Lung (tissue), 12 donors: ENCODE results near the gene HSP90B1. TPM values are rescaled to one million over a fixed set of nuclear protein-coding genes. Genes with fewer than 3 reads are reported as not detected.

Experiments used
- ATAC-seq: fragments of 200-7000 bp; cut with Tn5 transposase; one replicate; pipeline ENCODE4 v1.9.1; 2020; ENCODE audit warnings: moderate number of reproducible peaks; ENCODE audit not compliant: insufficient read depth, low FRiP score
- DNase-seq, 3 donors: peaks; one replicate each; pipeline ENCODE4 v3.0.0-alpha.2; 2013 to 2017
- H3K27ac ChIP-seq, 2 donors: one replicate each; pipeline ENCODE4 v1.5.1; 2013; ENCODE audit warnings: mild to moderate bottlenecking in 2 of 2, moderate library complexity in 2 of 2, control low read depth in 1 of 2, inconsistent platforms in 1 of 2, low read depth in 1 of 2, low read length in 1 of 2
- H3K27me3 ChIP-seq, 3 donors: one replicate each; pipeline ENCODE4 v1.5.1; 2013; ENCODE audit warnings: low read length in 2 of 3; ENCODE audit not compliant: control insufficient read depth in 3 of 3, insufficient read depth in 3 of 3
- H3K36me3 ChIP-seq, 4 donors: one replicate each; pipeline ENCODE4 v1.5.1; 2013; ENCODE audit warnings: low read length in 4 of 4, mild to moderate bottlenecking in 1 of 4, moderate library complexity in 1 of 4; ENCODE audit not compliant: control insufficient read depth in 4 of 4, insufficient read depth in 4 of 4
- H3K4me1 ChIP-seq, 5 donors: one replicate each; pipeline ENCODE4 v1.5.1; 2013; ENCODE audit warnings: low read length in 5 of 5, mild to moderate bottlenecking in 2 of 5, moderate library complexity in 1 of 5; ENCODE audit not compliant: control insufficient read depth in 5 of 5, insufficient read depth in 5 of 5
- H3K4me3 ChIP-seq: one replicate; pipeline ENCODE4 v1.5.1; 2013; ENCODE audit warnings: mild to moderate bottlenecking, control low read depth, moderate library complexity
- H3K9ac ChIP-seq, 2 donors: one replicate each; pipeline ENCODE4 v1.5.1; 2013; ENCODE audit warnings: low read length in 2 of 2, control low read depth in 1 of 2; ENCODE audit not compliant: insufficient read depth in 1 of 2
- H3K9me3 ChIP-seq, 4 donors: one replicate each; pipeline ENCODE4 v1.5.1; 2013; ENCODE audit warnings: low read length in 3 of 4, mild to moderate bottlenecking in 1 of 4, moderate library complexity in 1 of 4; ENCODE audit not compliant: control insufficient read depth in 4 of 4, insufficient read depth in 3 of 4
- CTCF ChIP-seq: IDR thresholded peaks from 2 replicates; pipeline ENCODE4 v1.5.1; 2012; ENCODE audit warnings: mild to moderate bottlenecking; ENCODE audit errors: control extremely low read depth, extremely low read depth
- WGBS, 2 donors: extraction: QIAGEN DNeasy Blood & Tissue Kit; methylation state at CpG; one replicate each; pipeline ENCODE4 v1.1.7; 2013; 5-methylcytosine and 5-hydroxymethylcytosine counted together
- polyA plus RNA-seq, 2 donors: library from polyadenylated mRNA; stranded (reverse); fragments of 200-250 nt; gene quantifications; one replicate each; pipeline ENCODE4 v1.2.1, GENCODE V29; 2013
- total RNA-seq, 2 donors: library from RNA; depleted of rRNA in 1 of 2; stranded (reverse); fragments of >200 nt in 1 of 2; gene quantifications; one replicate each; pipeline ENCODE4 v1.2.1, GENCODE V29; 2014 to 2021
- donor health status: control.
- donor health status: control.
- donor health status: Bipolar disorder and iron deficiency.
- donor health status: healthy.
- donor health status: DM: yes; HTN: yes; CAD: no.

HSP90B1 gene
- total and polyA plus RNA-seq, 4 donors, result 390 to 781 (median 628) TPM

- Histone ChIP-seq H3K27me3 (no peaks in the 10 kb centered on the region), H3K36me3 (no peaks in the 10 kb centered on the region), H3K9ac (no peak overlapping the region), H3K9me3 (no peaks in the 10 kb centered on the region), H3K4me1 (no peaks in the 10 kb centered on the region), H3K27ac (no peak overlapping the region), H3K4me3 (no peak overlapping the region)
- no peak for DNase-seq
- no peak for ATAC-seq
- TF ChIP-seq CTCF, result no peak
- 56 to 69% methylated on average over 4 of the region's 4 CpGs for WGBS, 2 donors
Observed at GRCh38 chr12:103886195-103886797, 43.9 kb upstream of the HSP90B1 start.

GRCh38 chr12:103887738-103888137, 42.5 kb upstream of the HSP90B1 start:
- Histone ChIP-seq H3K4me1 (no peaks in the 10 kb centered on the region), H3K9ac (no peak overlapping the region), H3K36me3 (no peaks in the 10 kb centered on the region), H3K9me3 (peaks cover 0 to 2% (median 0%) of the 10 kb centered on the region in 4 donors), H3K27me3 (no peaks in the 10 kb centered on the region), H3K27ac (no peak overlapping the region), H3K4me3 (no peak overlapping the region)
- ATAC-seq (no peak), DNase-seq (no peak)
- TF ChIP-seq CTCF, result no peak
- 68 to 82% methylated on average over 1 of the region's 1 CpG for WGBS, 2 donors

GRCh38 chr12:103897316-103897715, 32.9 kb upstream of the HSP90B1 start:
- 70 to 73% methylated on average over 3 of the region's 3 CpGs for WGBS, 2 donors
- no peaks in the 10 kb centered on the region for H3K27me3 ChIP-seq
- ATAC-seq, result no peak

More at GRCh38 chr12:103897316-103897715, 32.9 kb upstream of the HSP90B1 start:
- no peaks in the 10 kb centered on the region for H3K4me1 ChIP-seq
- no peaks in the 10 kb centered on the region for H3K36me3 ChIP-seq
- TF ChIP-seq CTCF, result no peak
- no peak overlapping the region for H3K4me3 ChIP-seq
- H3K27ac ChIP-seq, result no peak overlapping the region
- no peaks in the 10 kb centered on the region for H3K9me3 ChIP-seq
- DNase-seq, result no peak
- H3K9ac ChIP-seq, result no peak overlapping the region
